Stimulated activated CD8-positive, alpha-beta memory T cell treated with anti-CD3 and anti-CD28 coated beads, Interleukin-12 subunit alpha, Interleukin-12 subunit beta, amount 100 ng/mL, for 1 hour (primary cell): Measurements from ENCODE around the gene SIX4.
A peak's percentile ranks its signal among the peaks of the same experiment; 100 is the strongest.
"Not testable (repeated sequence)": the region's sequence is repeated elsewhere in the genome, so short reads cannot be mapped to it uniquely, and the experiment has no call there.

Experiments used
- DNase-seq: peaks from one replicate; pipeline ENCODE4 v3.0.0-alpha.2; 2020; ENCODE audit warnings: low read depth

SIX4 gene

GRCh38 chr14:60723907-60724618 lies at the start of gene SIX4:
Gene SIX4, minus strand, starts transcription at chr14:60724351. Its CDS starts 277 bp downstream, at chr14:60724074.
- no peak for DNase-seq

- no peak for DNase-seq
These were observed 49.4 kb upstream of the SIX4 start for GRCh38 chr14:60773558-60773957.

DNA sequence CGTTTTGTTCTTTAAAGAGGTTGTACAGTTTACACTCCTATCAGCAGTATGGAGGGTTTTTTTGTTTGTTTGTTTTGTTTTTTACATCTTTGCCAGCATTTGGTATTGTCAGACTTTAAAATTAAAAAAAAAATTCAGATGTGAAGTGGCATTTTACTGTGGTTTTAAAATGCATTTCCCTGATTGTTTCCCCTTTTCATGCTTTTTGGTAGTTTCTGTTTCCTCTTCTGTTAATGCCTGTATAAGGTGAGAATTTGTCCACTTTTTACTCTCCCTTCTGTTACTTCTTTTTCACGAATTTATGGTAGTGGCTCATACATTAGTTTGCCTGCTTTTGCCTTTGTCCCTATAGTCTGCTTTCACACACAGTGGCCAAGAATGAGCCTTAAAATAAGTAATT lies 47.0 kb upstream of the SIX4 start:
- DNase-seq, result no peak

DNA sequence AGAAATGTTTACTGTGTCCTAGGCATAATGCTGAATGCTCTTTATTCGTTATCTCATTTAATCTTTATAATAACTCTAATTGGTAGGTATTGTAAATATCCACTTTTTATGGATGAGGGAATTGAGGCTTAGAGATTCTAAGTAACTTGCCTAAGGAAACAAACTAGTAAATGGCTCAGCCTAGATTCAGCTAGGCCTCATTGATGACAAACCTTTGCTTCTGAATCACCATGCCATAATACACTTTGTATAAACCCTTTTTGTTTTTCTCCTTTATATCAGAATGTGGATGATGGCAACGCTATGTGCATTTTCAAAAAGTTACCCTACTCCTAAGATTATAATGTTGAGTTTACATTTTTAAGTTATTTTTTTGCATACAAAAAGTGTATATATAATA lies 44.5 kb upstream of the SIX4 start:
- DNase-seq, result no peak

DNA sequence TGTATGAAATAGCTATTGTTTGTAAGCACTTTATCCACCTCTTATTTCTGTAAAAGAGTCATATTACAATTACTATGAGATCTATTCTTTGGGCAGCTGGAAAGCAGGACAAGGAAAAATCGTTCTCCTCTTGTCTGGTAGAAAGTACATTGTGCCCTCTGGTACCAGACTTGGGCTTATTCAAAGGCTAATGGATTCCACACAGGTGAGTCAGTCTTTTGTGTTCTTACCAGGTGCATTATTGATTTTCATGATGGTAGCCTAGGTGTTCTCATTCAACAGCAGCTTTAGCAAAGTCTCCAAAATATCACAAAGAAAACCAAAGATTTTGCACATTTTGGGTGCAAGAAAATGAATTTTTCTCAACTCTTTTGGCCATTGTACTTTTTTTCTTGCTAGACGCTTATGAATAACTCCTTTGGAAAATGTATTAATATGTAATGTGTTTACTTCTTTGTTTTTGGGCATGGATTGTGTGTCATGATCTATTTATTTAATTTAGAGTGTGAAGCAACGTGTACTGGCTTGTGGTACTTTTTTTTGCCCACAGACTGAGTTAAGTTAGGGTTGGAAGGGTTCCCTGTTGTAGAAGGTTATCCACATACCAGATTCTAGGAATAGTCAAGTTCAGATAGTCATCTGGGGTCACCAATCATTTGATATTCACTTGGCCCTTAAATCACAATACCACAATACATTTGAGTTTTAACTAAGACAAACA lies 36.7 kb upstream of the SIX4 start:
- DNase-seq, result no peak

- no peak for DNase-seq
These were observed 36.1 kb upstream of the SIX4 start for GRCh38 chr14:60760209-60760608.

DNA sequence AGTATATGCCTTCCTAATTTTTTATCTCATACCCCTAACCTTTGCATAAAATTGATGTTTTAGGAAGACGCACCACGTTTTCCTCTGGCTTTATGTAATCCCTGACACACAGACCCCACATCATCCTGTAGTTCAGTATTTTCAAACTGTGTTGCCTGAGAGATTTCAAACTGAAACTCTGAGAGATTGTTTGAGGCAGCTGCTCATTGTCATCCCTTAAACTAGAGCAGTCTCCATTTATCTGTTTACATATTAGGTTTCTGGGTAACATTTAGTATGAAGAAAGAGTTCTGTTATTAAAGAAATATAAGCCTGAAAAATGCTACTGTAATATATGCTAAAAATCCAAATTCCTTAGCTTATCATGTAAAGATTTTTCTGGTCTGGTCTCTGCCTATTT lies 34.7 kb upstream of the SIX4 start:
- DNase-seq, result no peak

DNA sequence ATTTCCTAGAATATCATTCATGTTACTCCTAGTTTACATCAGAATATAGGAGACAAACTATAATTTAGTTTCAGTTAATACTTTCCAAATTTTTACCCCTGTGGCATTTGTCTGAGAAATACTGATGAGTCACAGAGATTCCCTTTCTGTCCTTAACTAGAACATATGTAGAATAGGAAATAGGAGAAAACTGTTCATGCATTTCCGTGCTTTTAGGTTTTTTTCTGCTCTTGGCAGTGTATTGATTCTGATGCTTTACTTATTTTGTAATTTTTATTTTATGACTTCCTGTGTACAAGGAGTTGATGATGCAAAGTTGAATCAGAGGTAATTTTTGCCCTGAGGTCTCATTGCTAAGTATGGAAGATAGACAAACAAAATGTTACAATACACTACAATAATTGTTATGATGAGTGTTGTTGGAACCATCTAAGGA lies 33.4 kb upstream of the SIX4 start:
- no peak for DNase-seq

- no peak for DNase-seq
These were observed 32.7 kb upstream of the SIX4 start for GRCh38 chr14:60756847-60757246.

DNA sequence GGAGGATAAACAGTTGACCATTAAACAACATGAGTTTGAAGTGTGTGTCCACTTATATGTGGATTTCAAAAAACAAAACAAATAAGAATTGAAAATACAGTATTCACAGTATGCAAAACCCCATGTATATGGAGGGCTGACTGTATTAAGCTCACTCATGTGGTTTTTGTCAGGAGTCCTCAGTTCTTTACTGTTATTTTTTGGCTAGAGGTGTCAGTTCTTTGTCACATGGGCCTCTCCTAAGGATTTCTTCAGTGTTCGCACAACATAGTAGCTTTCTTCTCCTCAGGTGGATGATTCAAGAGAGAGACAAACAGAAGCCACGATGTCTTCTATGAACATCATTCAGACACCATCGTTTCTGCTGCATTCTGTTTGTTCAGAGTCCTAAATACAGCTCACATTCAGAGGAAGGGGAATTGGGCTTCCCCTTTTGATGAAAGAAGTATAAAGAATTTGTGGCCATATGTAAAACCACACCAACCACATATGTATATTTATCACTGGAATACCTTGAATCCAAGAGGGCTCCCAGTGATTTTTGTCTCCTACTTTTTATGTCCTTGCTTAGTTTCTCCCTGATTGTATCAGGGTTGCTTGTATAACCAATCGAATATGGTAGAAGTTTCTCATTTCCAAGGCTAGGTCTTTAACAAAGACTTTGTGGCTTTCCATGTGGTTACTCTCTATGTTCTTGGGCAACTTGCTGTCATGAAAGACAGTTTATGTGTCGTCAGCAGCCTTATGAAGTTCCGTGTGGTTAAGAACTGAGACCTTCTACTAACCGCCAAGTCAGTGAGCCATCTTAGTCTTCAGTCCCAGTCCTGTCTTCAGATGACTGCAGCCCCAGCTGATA lies 29.3 kb upstream of the SIX4 start:
- DNase-seq, result peak; percentile 20

DNA sequence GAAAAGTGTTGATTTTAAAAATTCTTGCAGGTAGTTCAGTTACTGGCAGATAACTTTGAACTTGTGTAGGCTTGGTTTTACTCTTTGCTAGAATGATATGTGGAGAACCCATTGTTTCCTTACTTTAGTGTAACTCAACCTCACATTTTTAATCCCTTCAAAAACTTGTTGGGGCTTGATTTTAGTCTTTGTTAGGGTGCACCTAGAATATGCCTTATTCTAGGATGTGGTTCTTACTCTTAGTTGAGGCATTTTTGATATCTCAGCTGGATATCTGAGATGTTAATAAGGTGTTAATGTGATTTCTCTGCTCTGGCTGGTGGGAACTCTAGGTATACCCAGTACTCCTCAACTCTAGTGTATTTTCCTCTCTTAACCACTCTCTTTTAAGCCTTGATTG lies 20.4 kb upstream of the SIX4 start:
- DNase-seq, result no peak

- DNase-seq, result no peak
These were observed 14.8 kb upstream of the SIX4 start for GRCh38 chr14:60738843-60739508.

DNA sequence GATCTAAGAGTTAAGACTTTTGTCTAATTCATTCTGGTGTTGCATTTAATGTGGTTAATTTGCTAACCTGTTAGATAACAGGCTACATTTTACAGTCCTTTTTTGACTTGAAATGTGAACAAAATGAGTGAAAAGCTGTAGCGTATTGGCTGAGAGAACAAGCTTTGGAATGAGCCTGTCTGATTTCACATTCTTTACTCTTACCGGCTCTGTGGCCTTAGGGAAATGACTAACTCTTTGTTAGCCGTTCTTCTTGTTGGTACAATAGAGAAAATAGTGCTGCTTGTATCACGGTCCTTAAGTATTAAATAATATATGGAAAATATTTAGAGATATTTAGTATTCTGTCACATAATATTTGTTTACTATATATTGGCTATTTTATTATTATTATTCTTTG lies 12.3 kb upstream of the SIX4 start:
- DNase-seq, result no peak

GRCh38 chr14:60735416-60735815 lies 11.3 kb upstream of the SIX4 start:
- no peak for DNase-seq

DNA sequence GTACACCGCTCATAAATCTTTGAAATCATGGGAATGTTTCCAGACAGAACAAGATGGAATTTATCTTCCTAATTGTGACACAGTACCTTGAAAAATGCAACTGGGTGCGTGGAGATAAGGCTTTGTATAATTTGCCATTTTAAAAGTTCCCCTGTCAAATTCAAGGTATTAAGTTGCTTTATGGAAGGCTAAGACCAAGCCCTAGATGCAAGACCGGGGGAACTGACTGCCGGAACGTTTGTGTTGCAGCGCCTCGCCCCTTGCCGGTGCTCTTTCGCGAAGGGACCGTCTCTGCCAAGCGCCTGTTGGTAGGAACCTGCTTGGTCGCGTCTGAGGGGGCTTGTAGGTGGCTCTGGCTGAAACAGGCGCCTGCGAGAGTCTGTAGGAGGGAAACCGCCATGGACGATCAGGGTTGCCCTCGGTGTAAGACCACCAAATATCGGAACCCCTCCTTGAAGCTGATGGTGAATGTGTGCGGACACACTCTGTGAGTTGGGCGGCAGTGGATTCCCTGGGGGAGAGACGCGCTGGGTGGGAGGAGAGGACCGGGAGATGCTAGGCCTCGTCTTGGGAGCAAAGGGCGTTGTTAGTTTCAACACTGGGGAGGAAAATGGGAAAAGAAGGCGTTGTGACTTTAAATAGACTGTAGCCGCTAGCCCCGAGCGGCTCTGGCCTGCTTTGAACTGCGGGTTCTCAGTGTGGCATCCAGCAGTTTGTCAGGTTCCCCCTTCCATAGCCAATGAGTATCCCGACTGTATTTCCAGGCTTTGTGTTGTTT lies 10.5 kb upstream of the SIX4 start, which contains the start of gene MNAT1:
TSS of gene MNAT1 (plus strand) at position 297 of the 778 bp plus-strand sequence. CDS start at position 399, 102 bp downstream.
- peak; percentile 56 for DNase-seq

DNA sequence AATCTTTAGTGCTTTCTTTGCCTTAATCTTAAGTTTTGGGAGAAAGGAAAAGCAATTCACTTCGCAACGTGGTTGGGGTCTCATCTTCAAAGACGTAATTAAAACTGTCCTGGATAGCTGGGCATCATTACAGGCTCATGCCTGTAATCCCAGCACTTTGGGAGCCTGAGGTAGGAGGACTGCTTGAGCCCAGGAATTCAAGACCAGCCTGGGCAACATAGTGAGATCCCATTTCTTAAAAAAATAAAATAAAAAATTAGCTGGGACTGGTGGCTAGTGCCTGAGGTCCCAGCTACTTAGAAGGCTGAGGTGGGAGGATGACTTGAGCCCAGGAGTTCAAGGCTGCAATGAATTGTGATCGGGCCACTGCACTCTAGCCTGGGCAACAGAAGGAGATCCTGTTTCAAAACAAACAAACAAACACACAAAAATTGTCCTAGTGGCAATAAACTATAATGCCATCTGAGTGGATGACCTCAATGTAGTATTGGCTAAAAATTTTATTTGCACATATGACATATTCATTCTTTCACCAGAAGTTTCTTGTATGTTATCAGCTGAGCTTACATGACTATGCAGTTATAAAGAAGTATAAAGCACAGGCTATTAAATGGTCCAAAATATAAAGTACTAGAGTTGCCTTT lies 8.8 kb upstream of the SIX4 start:
- DNase-seq, result no peak

DNA sequence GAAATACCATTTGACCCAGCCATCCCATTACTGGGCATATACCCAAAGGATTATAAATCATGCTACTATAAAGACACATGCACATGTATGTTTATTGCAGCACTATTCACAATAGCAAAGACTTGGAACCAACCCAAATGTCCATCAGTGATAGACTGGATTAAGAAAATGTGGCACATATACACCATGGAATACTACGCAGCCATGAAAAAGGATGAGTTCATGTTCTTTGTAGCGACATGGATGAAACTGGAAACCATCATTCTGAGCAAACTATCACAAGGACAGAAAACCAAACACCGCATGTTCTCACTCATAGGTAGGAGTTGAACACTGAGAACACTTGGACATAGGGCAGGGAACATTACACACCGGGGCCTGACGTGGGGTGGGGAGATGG lies 7.1 kb upstream of the SIX4 start:
- not testable (repeated sequence) for DNase-seq

DNA sequence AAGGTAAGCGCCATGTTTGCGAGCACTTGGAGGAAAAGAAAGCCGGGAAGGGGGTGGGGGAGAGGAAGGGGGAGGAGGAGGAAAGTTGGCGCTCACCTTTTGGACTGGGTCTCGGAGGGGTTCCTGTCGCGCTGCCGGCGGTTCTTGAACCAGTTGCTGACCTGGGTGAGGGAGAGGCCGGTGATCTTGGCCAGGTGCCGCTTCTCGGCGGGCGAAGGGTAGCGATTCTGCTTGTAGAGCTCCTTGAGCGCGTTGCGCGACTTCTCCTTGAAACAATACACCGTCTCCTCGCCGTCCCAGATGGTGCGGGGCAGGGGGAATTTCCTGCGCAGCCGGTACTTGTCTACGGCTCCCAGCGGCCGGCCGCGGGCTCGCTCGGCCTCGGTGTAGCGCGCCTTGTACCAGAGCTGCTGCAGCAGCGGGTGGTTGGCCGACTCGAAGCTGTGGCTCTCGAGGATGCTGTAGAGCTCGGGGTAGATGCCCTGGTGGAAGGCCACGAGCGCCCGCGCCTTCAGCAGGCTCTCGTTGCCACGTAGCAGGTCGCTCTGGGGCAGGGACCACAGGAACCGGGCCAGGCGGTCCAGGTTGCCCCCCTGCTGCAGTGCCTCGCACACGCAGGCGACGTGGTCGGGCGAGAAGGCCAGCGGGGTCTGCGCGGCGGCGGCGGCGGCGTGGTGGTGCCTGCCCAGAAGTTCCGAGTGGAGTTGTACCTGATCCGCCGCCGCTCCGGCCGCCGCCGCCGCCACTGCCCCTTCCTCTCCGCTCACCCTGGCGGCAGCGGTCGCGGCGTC lies 840 bp downstream of the SIX4 start:
- no peak for DNase-seq

GRCh38 chr14:60722357-60723115 lies 1.6 kb downstream of the SIX4 start:
- no peak for DNase-seq

DNA sequence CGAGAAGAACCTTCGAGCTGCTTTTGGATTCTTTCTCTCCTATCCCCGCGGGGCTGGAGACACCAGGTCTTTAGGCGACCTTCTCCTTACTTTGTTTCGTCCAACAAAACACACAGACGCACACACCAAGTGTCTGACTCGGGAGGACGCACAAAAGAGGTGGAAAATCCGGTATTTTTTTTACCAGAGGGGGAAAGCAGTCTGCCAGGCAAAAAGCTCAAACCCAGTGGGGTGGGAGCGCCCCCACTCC lies 2.1 kb downstream of the SIX4 start:
- DNase-seq, result no peak
